SK-N-SH (cell line): ENCODE data around the gene MLIP. TPM values are rescaled to one million over a fixed set of nuclear protein-coding genes. Genes with fewer than 3 reads are reported as not detected.

Experiments
- CTCF ChIA-PET: fragments of 300-600, 350-600 bp; formaldehyde crosslinking; extraction: SDS; loops from one replicate; lab custom pipeline; 2021; lab: Yijun Ruan, JAX
- POLR2A ChIA-PET: fragments of 350-600 bp; sonication (Branson Sonifier 250); formaldehyde crosslinking; extraction: SDS; loops from one replicate; lab custom pipeline; 2020; ENCODE audit warnings: antibody characterized with exemption, inconsistent platforms; lab: Yijun Ruan, JAX
- DNase-seq: peaks from one replicate; pipeline ENCODE4 v3.0.0; 2012
- H2AFZ ChIP-seq: fragments of 200-600 bp; sonication (generic); 2 replicates; pipeline ENCODE4 v1.8.1; 2016; ENCODE audit warnings: antibody characterized with exemption, mild to moderate bottlenecking, low read depth
- H3F3A ChIP-seq: fragments of 200-600 bp; sonication (generic); replicated peaks from 2 replicates; pipeline ENCODE3; 2016; ENCODE audit warnings: antibody characterized with exemption, mild to moderate bottlenecking; ENCODE audit not compliant: insufficient read depth
- H3K27ac ChIP-seq, 2 experiments: fragments of 200-500 bp in 1 of 2; fragments of 200-600 bp in 1 of 2; sonication (Bioruptor generic) in 1 of 2; sonication (generic), shearing (Covaris generic) in 1 of 2; 2 replicates each; pipeline versions ENCODE4 v1.5.1 to v1.6.1; 2014 to 2016; ENCODE audit warnings: low read depth in 2 of 2, inconsistent platforms in 1 of 2, low read length in 1 of 2, mild to moderate bottlenecking in 1 of 2, mixed read lengths in 1 of 2
- H3K27me3 ChIP-seq: fragments of 200-600 bp; sonication (generic), shearing (Covaris generic); 2 replicates; pipeline ENCODE4 v1.6.1; 2016; ENCODE audit warnings: mixed run types; ENCODE audit not compliant: insufficient read depth
- H3K36me3 ChIP-seq, 2 experiments: fragments of 200-500 bp in 1 of 2; fragments of 200-600 bp in 1 of 2; sonication (Bioruptor generic) in 1 of 2; sonication (generic) in 1 of 2; replicated peaks in 1 of 2; 2 replicates each; pipeline versions ENCODE3 to v1.5.1; 2014 to 2016; ENCODE audit warnings: low read length in 1 of 2, mild to moderate bottlenecking in 1 of 2; ENCODE audit not compliant: insufficient read depth in 2 of 2, control insufficient read depth in 1 of 2
- H3K4me1 ChIP-seq, 2 experiments: fragments of 200-500 bp in 1 of 2; fragments of 200-600 bp in 1 of 2; sonication (Bioruptor generic) in 1 of 2; sonication (generic), shearing (Covaris generic) in 1 of 2; 2 replicates each; pipeline versions ENCODE4 v1.5.1 to v1.6.1; 2014 to 2016; ENCODE audit warnings: low read depth in 1 of 2, low read length in 1 of 2, mixed run types in 1 of 2; ENCODE audit not compliant: insufficient read depth in 2 of 2, control insufficient read depth in 1 of 2
- H3K4me2 ChIP-seq: fragments of 200-600 bp; sonication (generic), shearing (Covaris generic); 2 replicates; pipeline ENCODE4 v1.6.1; 2017; ENCODE audit warnings: mixed run types
- H3K4me3 ChIP-seq, 2 experiments: fragments of 200-500 bp in 1 of 2; fragments of 200-600 bp in 1 of 2; sonication (Bioruptor generic) in 1 of 2; sonication (generic), shearing (Covaris generic) in 1 of 2; 2 replicates each; pipeline versions ENCODE4 v1.5.1 to v1.8.1; 2014 to 2016; ENCODE audit warnings: low read depth in 2 of 2, inconsistent platforms in 1 of 2, low read length in 1 of 2, mild to moderate bottlenecking in 1 of 2, mixed read lengths in 1 of 2, moderate library complexity in 1 of 2
- H3K79me2 ChIP-seq: fragments of 200-600 bp; sonication (generic); 2 replicates; pipeline ENCODE4 v1.8.1; 2017; ENCODE audit warnings: mild to moderate bottlenecking; ENCODE audit not compliant: insufficient read depth
- H3K9ac ChIP-seq: fragments of 200-600 bp; sonication (generic); 2 replicates; pipeline ENCODE4 v1.6.1; 2017; ENCODE audit warnings: mixed run types
- H3K9me2 ChIP-seq: fragments of 200-600 bp; sonication (generic); 2 replicates; pipeline ENCODE4 v1.6.1; 2017; ENCODE audit warnings: mixed run types
- H3K9me3 ChIP-seq: fragments of 200-600 bp; sonication (generic); 2 replicates; pipeline ENCODE4 v1.6.1; 2017; ENCODE audit warnings: mixed run types, mild to moderate bottlenecking, moderate library complexity
- H4K20me1 ChIP-seq: fragments of 200-600 bp; sonication (generic); 2 replicates; pipeline ENCODE4 v1.6.1; 2017; ENCODE audit warnings: mild to moderate bottlenecking, mixed run types; ENCODE audit not compliant: insufficient read depth
- EP300 ChIP-seq, 2 experiments: IDR thresholded peaks; 2 replicates each; pipeline versions ENCODE4 v1.4.0 to v1.6.1; 2012; ENCODE audit warnings: borderline replicate concordance in 1 of 2, low read depth in 1 of 2, low read length in 1 of 2
- FOSL2 ChIP-seq: IDR thresholded peaks from 2 replicates; pipeline ENCODE4 v1.4.0; 2012; ENCODE audit warnings: low read depth, mild to moderate bottlenecking, moderate library complexity, borderline replicate concordance
- FOXJ3 ChIP-seq: sonication (generic); formaldehyde crosslinking; IDR thresholded peaks from 2 replicates; pipeline ENCODE4 v1.5.1; 2020; ENCODE audit warnings: mild to moderate bottlenecking, missing genetic modification reagents
- NRF1 ChIP-seq: IDR thresholded peaks from 2 replicates; pipeline ENCODE4 v1.6.1; 2012; ENCODE audit warnings: low read depth, mild to moderate bottlenecking, low read length
- POLR2AphosphoS5 ChIP-seq: IDR thresholded peaks from 2 replicates; pipeline ENCODE4 v1.6.1; 2012; ENCODE audit warnings: low read depth, low read length
- RCOR1 ChIP-seq: fragments of 150-350 bp; IDR thresholded peaks from 2 replicates; pipeline ENCODE4 v1.6.1; 2017; ENCODE audit warnings: antibody characterized with exemption, low read length
- RXRA ChIP-seq: IDR thresholded peaks from 2 replicates; pipeline ENCODE4 v1.4.0; 2012; ENCODE audit warnings: low read depth, mild to moderate bottlenecking, borderline replicate concordance
- TAF1 ChIP-seq: IDR thresholded peaks from 2 replicates; pipeline ENCODE4 v1.6.1; 2012; ENCODE audit warnings: low read depth, mild to moderate bottlenecking, low read length, moderate library complexity, borderline replicate concordance
- TCF12 ChIP-seq: IDR thresholded peaks from 2 replicates; pipeline ENCODE4 v1.4.0; 2012
- TEAD4 ChIP-seq: IDR thresholded peaks from 2 replicates; pipeline ENCODE4 v1.4.0; 2012; ENCODE audit warnings: mild to moderate bottlenecking, borderline replicate concordance; ENCODE audit not compliant: insufficient read depth
- WGBS: methylation state at CpG from one replicate; pipeline ENCODE4 v1.1.6; 2017; ENCODE audit warnings: low lambda C conversion rate; 5-methylcytosine and 5-hydroxymethylcytosine counted together
- polyA plus RNA-seq, 3 experiments: library from polyadenylated mRNA; depleted of rRNA; stranded (reverse); fragments of >200 nt; gene quantifications; 2 replicates each; pipeline ENCODE4 v1.2.3, GENCODE V29; 2012
- TF ChIP-seq, protein P1 (sequence below): fragments of 150-350 bp; IDR thresholded peaks from 2 replicates; pipeline ENCODE4 v1.6.1; 2016; ENCODE audit warnings: mild to moderate bottlenecking, low read depth, low read length
- TF ChIP-seq, protein P2 (sequence below): fragments of 150-350 bp; IDR thresholded peaks from 2 replicates; pipeline ENCODE4 v1.6.1; 2017; ENCODE audit warnings: antibody characterized with exemption, low read length, low read depth, borderline replicate concordance
- TF ChIP-seq, protein P3 (sequence below): IDR thresholded peaks from 2 replicates; pipeline ENCODE4; 2012

MLIP gene
- polyA plus RNA-seq, 1 of the 3 experiments (the other 2 are of a cell fraction): not detected

DNA sequence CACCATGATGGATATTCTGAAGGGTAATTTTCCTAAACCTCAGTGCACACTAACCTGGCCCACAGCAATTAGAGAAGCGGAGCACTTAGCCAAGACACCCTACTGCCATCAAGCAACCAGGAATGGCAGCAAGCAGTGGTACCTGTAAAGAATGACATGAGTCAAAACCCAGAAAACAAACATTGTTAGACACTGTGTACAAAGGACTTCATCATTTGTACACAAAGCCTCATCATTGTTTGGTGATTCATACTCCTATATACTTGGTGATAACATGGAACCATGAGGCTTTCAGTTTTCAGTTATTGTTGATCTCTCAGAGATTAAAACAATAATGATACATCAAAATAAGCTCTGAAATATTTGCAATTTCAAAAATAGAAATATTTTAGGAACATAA is 74.6 kb downstream of the MLIP start (continued):
- TF ChIP-seq POLR2AphosphoS5: no peak
- no peak for TF ChIP-seq RXRA
- no peak for TF ChIP-seq RCOR1
- no peak for TF ChIP-seq FOSL2
- TF ChIP-seq FOXJ3 (CRISPR knock-in tag): no peak
- no peak for TF ChIP-seq NRF1
- TF ChIP-seq, protein P1, sequence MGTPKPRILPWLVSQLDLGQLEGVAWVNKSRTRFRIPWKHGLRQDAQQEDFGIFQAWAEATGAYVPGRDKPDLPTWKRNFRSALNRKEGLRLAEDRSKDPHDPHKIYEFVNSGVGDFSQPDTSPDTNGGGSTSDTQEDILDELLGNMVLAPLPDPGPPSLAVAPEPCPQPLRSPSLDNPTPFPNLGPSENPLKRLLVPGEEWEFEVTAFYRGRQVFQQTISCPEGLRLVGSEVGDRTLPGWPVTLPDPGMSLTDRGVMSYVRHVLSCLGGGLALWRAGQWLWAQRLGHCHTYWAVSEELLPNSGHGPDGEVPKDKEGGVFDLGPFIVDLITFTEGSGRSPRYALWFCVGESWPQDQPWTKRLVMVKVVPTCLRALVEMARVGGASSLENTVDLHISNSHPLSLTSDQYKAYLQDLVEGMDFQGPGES: no peak
- TF ChIP-seq TAF1: no peak
- TF ChIP-seq TEAD4: no peak
- TF ChIP-seq, protein P2, sequence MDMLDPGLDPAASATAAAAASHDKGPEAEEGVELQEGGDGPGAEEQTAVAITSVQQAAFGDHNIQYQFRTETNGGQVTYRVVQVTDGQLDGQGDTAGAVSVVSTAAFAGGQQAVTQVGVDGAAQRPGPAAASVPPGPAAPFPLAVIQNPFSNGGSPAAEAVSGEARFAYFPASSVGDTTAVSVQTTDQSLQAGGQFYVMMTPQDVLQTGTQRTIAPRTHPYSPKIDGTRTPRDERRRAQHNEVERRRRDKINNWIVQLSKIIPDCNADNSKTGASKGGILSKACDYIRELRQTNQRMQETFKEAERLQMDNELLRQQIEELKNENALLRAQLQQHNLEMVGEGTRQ: no peak
- TF ChIP-seq, all 33 proteins: peak for 0

DNA sequence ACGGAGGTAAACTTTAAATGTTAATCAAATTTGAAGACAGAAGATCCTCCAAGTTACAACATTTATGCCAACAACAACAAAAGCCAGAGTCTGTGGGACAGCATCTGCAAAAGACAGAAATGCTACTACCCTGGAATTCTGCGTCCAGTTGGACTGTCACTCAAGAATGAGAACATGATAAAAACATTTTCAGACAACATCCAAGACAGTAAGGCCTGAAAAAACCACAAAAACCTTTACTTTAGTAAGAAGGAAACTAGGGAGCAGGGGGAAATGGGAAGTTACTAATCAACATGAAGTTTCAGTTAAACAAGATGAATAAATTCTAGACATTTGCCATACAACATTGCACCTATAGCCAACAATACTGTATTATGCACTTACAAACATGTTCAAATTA is 77.6 kb downstream of the MLIP start:
- H3K36me3 ChIP-seq: no peaks in the 10 kb centered on the region
- POLR2A ChIA-PET: no interaction called here
- 4% methylated on average over 2 of the region's 2 CpGs for WGBS
- no peaks in the 10 kb centered on the region for H3F3A ChIP-seq
- H3K9ac ChIP-seq: no peak overlapping the region
- DNase-seq: no peak
- CTCF ChIA-PET: no interaction called here
- H3K4me3 ChIP-seq: no peak overlapping the region
- TF ChIP-seq TCF12 (no peak), EP300 (IDR thresholded peaks at IDR 0.05; ENCODE audit: borderline replicate concordance in 1 of 2, low read depth in 1 of 2, low read length in 1 of 2) (no peak), TAF1 (no peak)
- TF ChIP-seq, protein P3, sequence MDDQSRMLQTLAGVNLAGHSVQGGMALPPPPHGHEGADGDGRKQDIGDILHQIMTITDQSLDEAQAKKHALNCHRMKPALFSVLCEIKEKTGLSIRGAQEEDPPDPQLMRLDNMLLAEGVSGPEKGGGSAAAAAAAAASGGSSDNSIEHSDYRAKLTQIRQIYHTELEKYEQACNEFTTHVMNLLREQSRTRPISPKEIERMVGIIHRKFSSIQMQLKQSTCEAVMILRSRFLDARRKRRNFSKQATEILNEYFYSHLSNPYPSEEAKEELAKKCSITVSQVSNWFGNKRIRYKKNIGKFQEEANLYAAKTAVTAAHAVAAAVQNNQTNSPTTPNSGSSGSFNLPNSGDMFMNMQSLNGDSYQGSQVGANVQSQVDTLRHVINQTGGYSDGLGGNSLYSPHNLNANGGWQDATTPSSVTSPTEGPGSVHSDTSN: no peak
- TF ChIP-seq, protein P2: no peak
- TF ChIP-seq, all 33 proteins: peak for 0
- no peak overlapping the region for H3K4me2 ChIP-seq
- no peak overlapping the region for H2AFZ ChIP-seq
- H3K27me3 ChIP-seq: no peaks in the 10 kb centered on the region; the same call in 1 of the 2 replicates
- no peaks in the 10 kb centered on the region for H3K9me2 ChIP-seq
- H4K20me1 ChIP-seq: no peaks in the 10 kb centered on the region
- H3K27ac ChIP-seq: peak overlapping the region in 1 of 2 experiments; percentile 69; a peak in 1 of 4 replicates
- H3K79me2 ChIP-seq: no peaks in the 10 kb centered on the region
- H3K9me3 ChIP-seq: no peaks in the 10 kb centered on the region
- H3K4me1 ChIP-seq: no peaks in the 10 kb centered on the region; a peak in 2 of 4 replicates
